ENCODE data around the gene C4orf50.

- TF ChIP-seq CTCF (IDR thresholded peaks at IDR 0.05): no peak
- TF ChIP-seq POLR2A (IDR thresholded peaks at IDR 0.05): no peak
These were observed 45.7 kb downstream of the C4orf50 start for GRCh38 chr4:5972571-5972970.

Measured in heart left ventricle (tissue), 13 donors.